Measurements from ENCODE around the gene PPIL6. TPM values are rescaled to one million over a fixed set of nuclear protein-coding genes. Genes with fewer than 3 reads are reported as not detected.

Gene PPIL6
- total RNA-seq, 1 experiment from 2014 or later: not detected

DNA sequence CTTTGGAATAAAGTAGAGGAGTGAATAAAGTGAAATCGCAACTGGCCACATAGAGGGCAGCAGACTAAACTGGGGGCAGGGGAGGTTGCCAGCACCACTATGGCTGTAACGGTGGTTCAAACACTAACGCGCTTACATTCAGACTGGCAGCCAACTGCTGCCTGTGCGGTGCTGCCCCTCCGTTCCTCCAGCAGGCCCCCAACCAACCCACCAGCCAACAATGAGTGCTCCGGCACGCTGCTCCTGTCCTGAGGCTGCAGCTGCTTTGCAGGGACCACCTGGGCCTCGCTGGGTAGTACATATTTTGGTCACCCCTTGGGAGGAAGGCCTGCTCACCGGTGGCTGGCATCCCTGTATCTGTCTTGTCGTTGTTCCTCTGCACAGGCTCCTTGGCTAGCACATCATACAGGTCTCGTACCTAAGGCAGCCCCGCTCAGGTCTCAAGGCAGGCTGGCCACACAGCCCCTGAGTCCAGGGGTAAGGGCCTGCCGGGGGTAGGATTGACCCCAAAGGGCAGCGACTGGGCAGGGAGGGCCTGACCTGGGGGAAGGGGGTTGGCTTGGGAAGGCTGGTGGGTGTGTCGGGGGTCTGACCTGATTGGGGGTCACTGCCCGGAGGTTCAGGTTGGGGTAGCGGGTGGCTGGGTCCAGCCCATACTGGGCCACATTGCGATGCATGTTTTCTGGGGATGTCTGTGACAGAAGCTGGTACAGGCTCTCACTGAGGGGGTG lies 8.8 kb upstream of the PPIL6 start:
- intact Hi-C loops (cut with micrococcal nuclease; ENCODE audit: unreplicated experiment): loop anchor here (5.0 to 10.0 kb wide), 2 partner anchors 33 to 264 kb away; partner anchors contain the start of gene ZBTB24
- H3K4me3 Mint-ChIP-seq (ENCODE audit: unreplicated experiment): no peak overlapping the region
- H3K36me3 Mint-ChIP-seq (ENCODE audit: insufficient read depth, unreplicated experiment): peaks cover 15% of the 10 kb centered on the region
- BruUV-seq (replicated peaks): no TSS peak
- TF ChIP-seq, protein P1, sequence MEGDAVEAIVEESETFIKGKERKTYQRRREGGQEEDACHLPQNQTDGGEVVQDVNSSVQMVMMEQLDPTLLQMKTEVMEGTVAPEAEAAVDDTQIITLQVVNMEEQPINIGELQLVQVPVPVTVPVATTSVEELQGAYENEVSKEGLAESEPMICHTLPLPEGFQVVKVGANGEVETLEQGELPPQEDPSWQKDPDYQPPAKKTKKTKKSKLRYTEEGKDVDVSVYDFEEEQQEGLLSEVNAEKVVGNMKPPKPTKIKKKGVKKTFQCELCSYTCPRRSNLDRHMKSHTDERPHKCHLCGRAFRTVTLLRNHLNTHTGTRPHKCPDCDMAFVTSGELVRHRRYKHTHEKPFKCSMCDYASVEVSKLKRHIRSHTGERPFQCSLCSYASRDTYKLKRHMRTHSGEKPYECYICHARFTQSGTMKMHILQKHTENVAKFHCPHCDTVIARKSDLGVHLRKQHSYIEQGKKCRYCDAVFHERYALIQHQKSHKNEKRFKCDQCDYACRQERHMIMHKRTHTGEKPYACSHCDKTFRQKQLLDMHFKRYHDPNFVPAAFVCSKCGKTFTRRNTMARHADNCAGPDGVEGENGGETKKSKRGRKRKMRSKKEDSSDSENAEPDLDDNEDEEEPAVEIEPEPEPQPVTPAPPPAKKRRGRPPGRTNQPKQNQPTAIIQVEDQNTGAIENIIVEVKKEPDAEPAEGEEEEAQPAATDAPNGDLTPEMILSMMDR (IDR thresholded peaks at IDR 0.05; ENCODE audit: insufficient read depth in 1 of 2, low read depth in 1 of 2, low read length in 1 of 2, severe bottlenecking in 1 of 2, unreplicated experiment in 1 of 2): no peak
- no peaks in the 10 kb centered on the region for H3K4me1 ChIP-seq
- ChIA-PET CTCF (no interaction called here), POLR2A (interaction anchor here (0.6 kb wide), 1 partner anchor 28 kb away, joined by 3 read pairs; no protein-coding TSS in a partner anchor)
- H3K4me3 ChIP-seq (ENCODE audit: low read depth, low read length): no peak overlapping the region
- H3K27me3 Mint-ChIP-seq (ENCODE audit: insufficient read depth, unreplicated experiment): no peaks in the 10 kb centered on the region
- peak overlapping the region; percentile 48 for H3K27ac Mint-ChIP-seq (ENCODE audit: unreplicated experiment)
- no peaks in the 10 kb centered on the region for H3K9me3 ChIP-seq
- no peaks in the 10 kb centered on the region for H3K4me1 Mint-ChIP-seq (ENCODE audit: low read depth, unreplicated experiment)
- H3K27me3 ChIP-seq (replicated peaks; ENCODE audit: control insufficient read depth, insufficient read depth, low read length): no peaks in the 10 kb centered on the region
- no peaks in the 10 kb centered on the region for H3K36me3 ChIP-seq (ENCODE audit: control insufficient read depth, insufficient read depth, low read length)
- no peaks in the 10 kb centered on the region for H3K9me3 Mint-ChIP-seq (ENCODE audit: unreplicated experiment)
- DNase-seq: no peak

GRCh38 chr6:109448615-109449014 lies 8.2 kb upstream of the PPIL6 start:
- no peaks in the 10 kb centered on the region for H3K36me3 ChIP-seq (ENCODE audit: control insufficient read depth, insufficient read depth, low read length)
- H3K27me3 Mint-ChIP-seq (ENCODE audit: insufficient read depth, unreplicated experiment): no peaks in the 10 kb centered on the region
- peaks cover 15% of the 10 kb centered on the region for H3K36me3 Mint-ChIP-seq (ENCODE audit: insufficient read depth, unreplicated experiment)
- H3K27me3 ChIP-seq (replicated peaks; ENCODE audit: control insufficient read depth, insufficient read depth, low read length): no peaks in the 10 kb centered on the region
- no peak overlapping the region for H3K27ac Mint-ChIP-seq (ENCODE audit: unreplicated experiment)
- H3K4me1 ChIP-seq: no peaks in the 10 kb centered on the region
- no peaks in the 10 kb centered on the region for H3K9me3 ChIP-seq
- H3K4me1 Mint-ChIP-seq (ENCODE audit: low read depth, unreplicated experiment): no peaks in the 10 kb centered on the region
- BruUV-seq (replicated peaks): no TSS peak
- POLR2A ChIA-PET: interaction anchor here (0.6 kb wide), 1 partner anchor 28 kb away, joined by 3 read pairs; no protein-coding TSS in a partner anchor
- CTCF ChIA-PET: no interaction called here
- no peak for DNase-seq
- H3K4me3 Mint-ChIP-seq (ENCODE audit: unreplicated experiment): no peak overlapping the region
- H3K4me3 ChIP-seq (ENCODE audit: low read depth, low read length): no peak overlapping the region
- TF ChIP-seq, protein P1 (IDR thresholded peaks at IDR 0.05; ENCODE audit: insufficient read depth in 1 of 2, low read depth in 1 of 2, low read length in 1 of 2, severe bottlenecking in 1 of 2, unreplicated experiment in 1 of 2): no peak
- intact Hi-C loops (cut with micrococcal nuclease; ENCODE audit: unreplicated experiment): loop anchor here (5.0 to 10.0 kb wide), 2 partner anchors 34 to 264 kb away; partner anchors contain the start of gene ZBTB24
- H3K9me3 Mint-ChIP-seq (ENCODE audit: unreplicated experiment): no peaks in the 10 kb centered on the region

GRCh38 chr6:109447878-109448555 lies 7.6 kb upstream of the PPIL6 start:
- BruUV-seq (replicated peaks): no TSS peak
- POLR2A ChIA-PET: no interaction called here
- Histone ChIP-seq H3K9me3 (no peaks in the 10 kb centered on the region), H3K4me1 (no peaks in the 10 kb centered on the region), H3K4me3 (ENCODE audit: low read depth, low read length) (no peak overlapping the region), H3K36me3 (ENCODE audit: control insufficient read depth, insufficient read depth, low read length) (no peaks in the 10 kb centered on the region), H3K27me3 (replicated peaks; ENCODE audit: control insufficient read depth, insufficient read depth, low read length) (no peaks in the 10 kb centered on the region)
- Mint-ChIP-seq H3K27me3 (ENCODE audit: insufficient read depth, unreplicated experiment) (no peaks in the 10 kb centered on the region), H3K27ac (ENCODE audit: unreplicated experiment) (no peak overlapping the region), H3K9me3 (ENCODE audit: unreplicated experiment) (no peaks in the 10 kb centered on the region), H3K4me3 (ENCODE audit: unreplicated experiment) (no peak overlapping the region), H3K4me1 (ENCODE audit: low read depth, unreplicated experiment) (no peaks in the 10 kb centered on the region), H3K36me3 (ENCODE audit: insufficient read depth, unreplicated experiment) (peaks cover 15% of the 10 kb centered on the region)
- intact Hi-C loops (cut with micrococcal nuclease; ENCODE audit: unreplicated experiment): loop anchor here (5.0 to 10.0 kb wide), 2 partner anchors 34 to 263 kb away; partner anchors contain the start of gene ZBTB24
- CTCF ChIA-PET: no interaction called here
- TF ChIP-seq, protein P1 (IDR thresholded peaks at IDR 0.05; ENCODE audit: insufficient read depth in 1 of 2, low read depth in 1 of 2, low read length in 1 of 2, severe bottlenecking in 1 of 2, unreplicated experiment in 1 of 2): no peak
- DNase-seq: no peak
